Gastroesophageal sphincter (tissue), 4 donors: ENCODE results near the gene FNDC4. TPM values are rescaled to one million over a fixed set of nuclear protein-coding genes. Genes with fewer than 3 reads are reported as not detected.
"Not testable (repeated sequence)": the region's sequence is repeated elsewhere in the genome, so short reads cannot be mapped to it uniquely, and the experiment has no call there.

ENCODE experiments used
- ATAC-seq: fragments of 150-250 bp; one replicate; pipeline ENCODE4 v1.9.1; 2016; ENCODE audit warnings: mild to moderate bottlenecking, moderate library complexity
- H3K27ac ChIP-seq, 4 donors: fragments of 200-600 bp; sonication (generic) in 3 of 4; 1 replicate in 3 of 4; 2 replicates in 1 of 4; pipeline ENCODE4 v1.5.1; 2016 to 2019
- H3K27me3 ChIP-seq: fragments of 200-600 bp; sonication (generic); one replicate; pipeline ENCODE4 v1.5.1; 2019
- H3K36me3 ChIP-seq, 2 donors: fragments of 200-600 bp; sonication (generic); one replicate each; pipeline ENCODE4 v1.5.1; 2019; ENCODE audit warnings: control low read depth in 1 of 2
- H3K4me1 ChIP-seq, 3 donors: fragments of 200-600 bp; sonication (generic); 1 replicate in 2 of 3; 2 replicates in 1 of 3; pipeline ENCODE4 v1.5.1; 2016 to 2019; ENCODE audit warnings: control low read depth in 2 of 3
- H3K4me3 ChIP-seq, 2 donors: fragments of 200-600 bp; sonication (generic); one replicate each; pipeline ENCODE4 v1.5.1; 2019; ENCODE audit warnings: mild to moderate bottlenecking in 1 of 2, moderate library complexity in 1 of 2
- H3K9me3 ChIP-seq, 3 donors: fragments of 200-600 bp; sonication (generic); one replicate each; pipeline ENCODE4 v1.5.1; 2017 to 2019; ENCODE audit warnings: control low read depth in 2 of 3
- EP300 ChIP-seq: sonication (generic); formaldehyde crosslinking; IDR thresholded peaks from one replicate; pipeline ENCODE4 v1.6.1; 2017; ENCODE audit warnings: antibody characterized with exemption, mild to moderate bottlenecking
- POLR2A ChIP-seq, 2 donors: fragments of 450-650 bp; IDR thresholded peaks; one replicate each; pipeline ENCODE4 v1.6.1; 2017; ENCODE audit warnings: antibody characterized with exemption in 2 of 2, mild to moderate bottlenecking in 2 of 2, moderate library complexity in 1 of 2
- POLR2AphosphoS5 ChIP-seq: sonication (generic); formaldehyde crosslinking; IDR thresholded peaks from one replicate; pipeline ENCODE4 v1.6.1; 2017; ENCODE audit warnings: antibody characterized with exemption
- WGBS, 2 donors: methylation state at CpG; one replicate each; pipeline ENCODE4 v1.1.5; 2018; ENCODE audit warnings: low coverage in 1 of 2; 5-methylcytosine and 5-hydroxymethylcytosine counted together
- total RNA-seq, 4 donors: library from RNA; depleted of rRNA; stranded (reverse); fragments of >200 nt; gene quantifications; one replicate each; pipeline ENCODE4 v1.1.0, GENCODE V29; 2016
- TF ChIP-seq, protein P1 (sequence below), 4 experiments: fragments of 200-600 bp in 2 of 4; fragments of 450-650 bp in 2 of 4; sonication (generic) in 1 of 4; IDR thresholded peaks; one replicate each; pipeline ENCODE4 v1.5.1; 2017 to 2019; ENCODE audit warnings: antibody characterized with exemption in 4 of 4, mild to moderate bottlenecking in 2 of 4, moderate library complexity in 2 of 4

Gene FNDC4
- 10 to 100 TPM in 2 of 4 donors, 1 to 10 TPM in 2; 7.0 to 11.7 (median 9.9) TPM for total RNA-seq

GRCh38 chr2:27494944-27495554 lies at the start of gene FNDC4:
TSS of gene FNDC4 (minus strand) at chr2:27495200. CDS start at chr2:27494679, 521 bp downstream.
- peaks cover 7% of the 10 kb centered on the region for H3K27me3 ChIP-seq
- peak; percentile 64 for ATAC-seq
- peak; percentile 21 to 46 for TF ChIP-seq POLR2A (IDR thresholded peaks at IDR 0.05)
- TF ChIP-seq POLR2AphosphoS5: no peak
- peak within 1 kb of the TSS; percentile 46 to 89 for H3K4me3 ChIP-seq
- H3K9me3 ChIP-seq: no peaks in the 10 kb centered on the region
- H3K4me1 ChIP-seq: peaks cover 0 to 27% (median 0%) of the 10 kb centered on the region in 3 donors
- H3K27ac ChIP-seq: peak within 1 kb of the TSS in 3 of 4 donors; percentile 69 to 75 (median 70)
- H3K36me3 ChIP-seq: peaks cover 0 to 5% of the 10 kb centered on the region in 2 donors
- WGBS, 2 donors: 0% methylated on average over 1 to 4 of the region's 70 CpGs

DNA sequence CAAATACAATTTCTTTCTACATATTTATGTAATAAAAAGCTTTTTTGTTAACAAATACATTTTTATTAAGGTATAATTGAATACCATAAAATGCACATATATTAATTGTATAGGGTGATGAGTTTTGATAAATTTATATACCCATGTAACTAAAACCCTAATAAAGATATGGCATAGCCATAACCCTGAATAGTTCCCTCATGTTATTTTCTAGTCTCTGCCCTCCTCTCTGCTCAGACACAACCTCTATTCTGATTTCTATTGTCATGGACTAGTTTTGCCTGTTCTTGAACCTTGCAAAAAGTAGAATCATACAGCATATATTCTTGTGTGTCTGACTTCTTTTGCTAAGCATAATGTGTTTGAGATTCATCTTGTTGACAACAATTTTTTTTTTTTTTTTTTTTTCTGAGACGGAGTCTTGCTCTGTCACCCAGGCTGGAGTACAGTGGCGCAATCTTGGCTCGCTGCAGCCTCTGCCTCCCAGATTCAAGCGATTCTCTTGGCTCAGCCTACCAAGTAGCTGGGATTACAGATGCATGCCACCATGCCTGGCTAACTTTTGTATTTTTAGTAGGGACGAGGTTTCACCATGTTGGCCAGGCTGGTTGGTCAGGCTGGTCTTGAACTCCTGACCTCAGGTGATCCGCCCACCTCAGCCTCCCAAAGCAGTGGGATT lies 49.3 kb upstream of the FNDC4 start:
- peaks cover 0 to 12% (median 0%) of the 10 kb centered on the region in 3 donors for H3K9me3 ChIP-seq
- no peaks in the 10 kb centered on the region for H3K4me1 ChIP-seq
- ATAC-seq: no peak
- H3K4me3 ChIP-seq: no peak overlapping the region
- 53 to 61% methylated on average over 2 of the region's 6 CpGs for WGBS, 2 donors
- TF ChIP-seq EP300 (no peak), POLR2A (IDR thresholded peaks at IDR 0.05) (no peak), POLR2AphosphoS5 (no peak)
- TF ChIP-seq, protein P1, sequence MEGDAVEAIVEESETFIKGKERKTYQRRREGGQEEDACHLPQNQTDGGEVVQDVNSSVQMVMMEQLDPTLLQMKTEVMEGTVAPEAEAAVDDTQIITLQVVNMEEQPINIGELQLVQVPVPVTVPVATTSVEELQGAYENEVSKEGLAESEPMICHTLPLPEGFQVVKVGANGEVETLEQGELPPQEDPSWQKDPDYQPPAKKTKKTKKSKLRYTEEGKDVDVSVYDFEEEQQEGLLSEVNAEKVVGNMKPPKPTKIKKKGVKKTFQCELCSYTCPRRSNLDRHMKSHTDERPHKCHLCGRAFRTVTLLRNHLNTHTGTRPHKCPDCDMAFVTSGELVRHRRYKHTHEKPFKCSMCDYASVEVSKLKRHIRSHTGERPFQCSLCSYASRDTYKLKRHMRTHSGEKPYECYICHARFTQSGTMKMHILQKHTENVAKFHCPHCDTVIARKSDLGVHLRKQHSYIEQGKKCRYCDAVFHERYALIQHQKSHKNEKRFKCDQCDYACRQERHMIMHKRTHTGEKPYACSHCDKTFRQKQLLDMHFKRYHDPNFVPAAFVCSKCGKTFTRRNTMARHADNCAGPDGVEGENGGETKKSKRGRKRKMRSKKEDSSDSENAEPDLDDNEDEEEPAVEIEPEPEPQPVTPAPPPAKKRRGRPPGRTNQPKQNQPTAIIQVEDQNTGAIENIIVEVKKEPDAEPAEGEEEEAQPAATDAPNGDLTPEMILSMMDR (IDR thresholded peaks at IDR 0.05): no peak
- no peak overlapping the region for H3K27ac ChIP-seq
- H3K36me3 ChIP-seq: no peaks in the 10 kb centered on the region
- no peaks in the 10 kb centered on the region for H3K27me3 ChIP-seq

DNA sequence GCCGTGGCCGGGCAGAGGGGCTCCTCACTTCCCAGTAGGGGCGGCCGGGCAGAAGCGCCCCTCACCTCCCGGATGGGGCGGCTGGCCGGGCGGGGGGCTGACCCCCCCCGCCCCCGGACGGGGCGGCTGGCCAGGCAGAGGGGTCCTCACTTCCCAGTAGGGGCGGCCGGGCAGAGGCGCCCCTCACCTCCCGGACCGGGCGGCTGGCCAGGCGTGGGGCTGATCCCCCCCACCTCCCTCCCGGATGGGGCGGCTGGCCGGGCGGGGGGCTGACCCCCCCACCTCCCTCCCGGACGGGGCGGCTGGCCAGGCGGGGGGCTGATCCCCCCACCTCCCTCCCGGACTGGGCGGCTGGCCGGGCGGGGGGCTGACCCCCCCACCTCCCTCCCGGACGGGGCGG lies 44.6 kb upstream of the FNDC4 start:
- not testable (repeated sequence) for H3K9me3 ChIP-seq, H3K27ac ChIP-seq, H3K36me3 ChIP-seq, ATAC-seq, H3K4me3 ChIP-seq, H3K4me1 ChIP-seq
- WGBS, 2 donors: no CpG with 5 or more reads among the region's 35 CpGs
- peaks cover 18% of the 10 kb centered on the region for H3K27me3 ChIP-seq

GRCh38 chr2:27538839-27539450 lies 43.9 kb upstream of the FNDC4 start:
- WGBS, 2 donors: 43% methylated on average over 1 of the region's 6 CpGs; no CpG with 5 or more reads in 1 of the 2 donors
- H3K36me3 ChIP-seq, H3K9me3 ChIP-seq, H3K4me1 ChIP-seq, H3K27ac ChIP-seq, H3K4me3 ChIP-seq, ATAC-seq: not testable (repeated sequence)
- peaks cover 18% of the 10 kb centered on the region for H3K27me3 ChIP-seq

DNA sequence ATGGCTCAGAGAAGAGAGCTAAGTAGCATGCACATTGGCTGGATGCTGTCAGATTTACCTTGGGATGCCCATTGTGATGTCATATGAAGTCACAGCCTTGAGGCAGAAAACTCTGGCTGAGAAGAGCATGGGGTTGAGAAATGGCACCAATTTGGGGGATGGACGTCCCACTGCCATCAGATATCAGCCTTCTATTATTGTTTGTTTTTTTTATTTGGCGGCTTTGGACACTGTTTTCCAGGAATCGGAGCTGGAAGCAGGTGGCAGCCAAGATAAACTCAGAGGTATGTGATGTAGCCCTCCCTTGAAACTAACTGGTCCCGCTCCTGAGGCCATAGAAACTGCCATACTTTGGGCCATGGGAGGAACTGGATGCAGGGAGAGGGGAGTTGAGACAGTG lies 42.3 kb upstream of the FNDC4 start:
- H3K9me3 ChIP-seq: no peaks in the 10 kb centered on the region
- H3K4me1 ChIP-seq: no peaks in the 10 kb centered on the region
- no peak for ATAC-seq
- peaks cover 18% of the 10 kb centered on the region for H3K27me3 ChIP-seq
- 49 to 64% methylated on average over 2 to 3 of the region's 4 CpGs for WGBS, 2 donors
- no peak overlapping the region for H3K4me3 ChIP-seq
- TF ChIP-seq EP300: no peak
- TF ChIP-seq POLR2AphosphoS5: no peak
- TF ChIP-seq, protein P1 (IDR thresholded peaks at IDR 0.05): no peak
- no peak for TF ChIP-seq POLR2A (IDR thresholded peaks at IDR 0.05)
- no peaks in the 10 kb centered on the region for H3K36me3 ChIP-seq
- no peak overlapping the region for H3K27ac ChIP-seq

DNA sequence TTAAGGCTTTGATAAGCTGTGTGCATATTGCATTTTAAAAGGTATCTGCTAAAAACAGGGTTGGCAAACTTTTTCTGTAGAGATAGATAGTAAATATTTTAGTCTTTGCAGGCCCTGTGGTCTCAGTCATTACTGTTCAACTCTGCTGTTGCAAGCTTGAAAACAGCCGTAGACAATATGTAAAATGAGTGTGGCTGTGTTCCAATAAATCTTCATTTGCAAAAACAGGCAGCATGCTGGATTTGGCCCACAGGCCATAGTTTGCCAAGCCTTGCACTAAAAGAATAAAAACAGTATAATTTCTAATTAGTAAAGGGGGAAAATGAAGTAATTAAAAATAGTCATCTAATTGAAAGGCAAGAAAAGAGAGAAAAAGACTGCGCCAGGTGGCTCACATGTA lies 37.0 kb upstream of the FNDC4 start:
- H3K9me3 ChIP-seq: no peaks in the 10 kb centered on the region
- H3K36me3 ChIP-seq: no peaks in the 10 kb centered on the region
- peaks cover 16% of the 10 kb centered on the region for H3K27me3 ChIP-seq
- no peak for ATAC-seq
- H3K4me1 ChIP-seq: no peaks in the 10 kb centered on the region
- no peak overlapping the region for H3K4me3 ChIP-seq
- TF ChIP-seq, protein P1 (IDR thresholded peaks at IDR 0.05): no peak
- TF ChIP-seq POLR2AphosphoS5: no peak
- 38 to 91% methylated on average over 1 to 2 of the region's 2 CpGs for WGBS, 2 donors
- no peak overlapping the region for H3K27ac ChIP-seq
